ENCODE data around the gene DYNC2I2.
"Not testable (repeated sequence)": the region's sequence is repeated elsewhere in the genome, so short reads cannot be mapped to it uniquely, and the experiment has no call there.

GRCh38 chr9:128648206-128648605, 8.4 kb downstream of the DYNC2I2 start:
- peak in 4 of 6 experiments; percentile 8 to 46 (median 32) for TF ChIP-seq CTCF (IDR thresholded peaks at IDR 0.05)
- TF ChIP-seq POLR2A (IDR thresholded peaks at IDR 0.05) = not testable (repeated sequence)

Data from esophagus squamous epithelium (tissue), 4 donors.